HL-60 (cell line): ENCODE measurements around the gene DNAAF3.

Experiments used
- TF ChIP-seq, protein P1 (sequence below): IDR thresholded peaks from one replicate; pipeline ENCODE4 v1.5.1; 2011; ENCODE audit warnings: low read length, control low read depth, inconsistent platforms; ENCODE audit not compliant: insufficient read depth
- TF ChIP-seq, protein P2 (sequence below): IDR thresholded peaks from 2 replicates; pipeline ENCODE4 v1.6.1; 2012; ENCODE audit warnings: low read depth; ENCODE audit not compliant: insufficient replicate concordance

DNA sequence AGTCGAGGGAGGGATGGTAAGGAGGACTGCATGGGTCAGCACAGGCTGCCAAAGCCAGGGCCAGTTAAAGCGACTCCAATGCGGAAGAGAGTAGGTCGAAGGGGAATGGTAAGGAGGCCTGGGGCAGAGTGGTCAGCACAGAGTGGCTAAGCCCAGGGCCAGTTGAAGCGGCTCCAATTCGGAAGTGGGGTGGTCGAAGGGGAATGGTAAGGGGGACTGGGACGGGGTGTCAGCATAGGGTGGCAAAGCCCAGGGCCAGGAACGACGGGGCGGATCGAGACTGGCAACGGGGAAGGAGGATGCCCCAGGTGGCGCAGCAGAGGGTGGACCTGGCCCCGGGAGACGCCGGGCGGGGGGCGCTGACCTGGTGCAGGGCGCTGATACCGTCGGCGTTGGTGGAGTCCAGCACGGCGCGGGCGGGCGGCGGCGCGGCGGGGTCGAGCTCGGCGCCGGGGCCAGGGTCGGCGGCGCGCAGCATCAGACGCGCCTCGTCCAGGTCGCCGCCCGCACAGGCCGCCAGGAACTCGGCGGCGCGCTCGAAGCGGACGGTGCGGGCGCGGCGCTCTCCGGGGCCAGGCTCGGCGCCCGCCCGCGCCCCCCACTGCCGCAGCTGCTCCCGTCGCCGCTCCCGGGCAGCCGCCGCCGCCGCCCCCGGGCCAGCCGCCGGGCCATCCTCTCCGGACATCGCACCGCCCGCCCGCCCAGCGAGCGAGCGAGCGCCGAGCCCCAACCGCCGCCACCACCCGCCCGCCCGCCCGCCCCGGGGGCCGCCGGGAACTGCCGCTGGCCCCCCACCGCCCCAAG lies 49.4 kb downstream of the DNAAF3 start, which contains the start of gene PPP1R12C:
- TF ChIP-seq, protein P1, sequence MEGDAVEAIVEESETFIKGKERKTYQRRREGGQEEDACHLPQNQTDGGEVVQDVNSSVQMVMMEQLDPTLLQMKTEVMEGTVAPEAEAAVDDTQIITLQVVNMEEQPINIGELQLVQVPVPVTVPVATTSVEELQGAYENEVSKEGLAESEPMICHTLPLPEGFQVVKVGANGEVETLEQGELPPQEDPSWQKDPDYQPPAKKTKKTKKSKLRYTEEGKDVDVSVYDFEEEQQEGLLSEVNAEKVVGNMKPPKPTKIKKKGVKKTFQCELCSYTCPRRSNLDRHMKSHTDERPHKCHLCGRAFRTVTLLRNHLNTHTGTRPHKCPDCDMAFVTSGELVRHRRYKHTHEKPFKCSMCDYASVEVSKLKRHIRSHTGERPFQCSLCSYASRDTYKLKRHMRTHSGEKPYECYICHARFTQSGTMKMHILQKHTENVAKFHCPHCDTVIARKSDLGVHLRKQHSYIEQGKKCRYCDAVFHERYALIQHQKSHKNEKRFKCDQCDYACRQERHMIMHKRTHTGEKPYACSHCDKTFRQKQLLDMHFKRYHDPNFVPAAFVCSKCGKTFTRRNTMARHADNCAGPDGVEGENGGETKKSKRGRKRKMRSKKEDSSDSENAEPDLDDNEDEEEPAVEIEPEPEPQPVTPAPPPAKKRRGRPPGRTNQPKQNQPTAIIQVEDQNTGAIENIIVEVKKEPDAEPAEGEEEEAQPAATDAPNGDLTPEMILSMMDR = no peak
- TF ChIP-seq, protein P2, sequence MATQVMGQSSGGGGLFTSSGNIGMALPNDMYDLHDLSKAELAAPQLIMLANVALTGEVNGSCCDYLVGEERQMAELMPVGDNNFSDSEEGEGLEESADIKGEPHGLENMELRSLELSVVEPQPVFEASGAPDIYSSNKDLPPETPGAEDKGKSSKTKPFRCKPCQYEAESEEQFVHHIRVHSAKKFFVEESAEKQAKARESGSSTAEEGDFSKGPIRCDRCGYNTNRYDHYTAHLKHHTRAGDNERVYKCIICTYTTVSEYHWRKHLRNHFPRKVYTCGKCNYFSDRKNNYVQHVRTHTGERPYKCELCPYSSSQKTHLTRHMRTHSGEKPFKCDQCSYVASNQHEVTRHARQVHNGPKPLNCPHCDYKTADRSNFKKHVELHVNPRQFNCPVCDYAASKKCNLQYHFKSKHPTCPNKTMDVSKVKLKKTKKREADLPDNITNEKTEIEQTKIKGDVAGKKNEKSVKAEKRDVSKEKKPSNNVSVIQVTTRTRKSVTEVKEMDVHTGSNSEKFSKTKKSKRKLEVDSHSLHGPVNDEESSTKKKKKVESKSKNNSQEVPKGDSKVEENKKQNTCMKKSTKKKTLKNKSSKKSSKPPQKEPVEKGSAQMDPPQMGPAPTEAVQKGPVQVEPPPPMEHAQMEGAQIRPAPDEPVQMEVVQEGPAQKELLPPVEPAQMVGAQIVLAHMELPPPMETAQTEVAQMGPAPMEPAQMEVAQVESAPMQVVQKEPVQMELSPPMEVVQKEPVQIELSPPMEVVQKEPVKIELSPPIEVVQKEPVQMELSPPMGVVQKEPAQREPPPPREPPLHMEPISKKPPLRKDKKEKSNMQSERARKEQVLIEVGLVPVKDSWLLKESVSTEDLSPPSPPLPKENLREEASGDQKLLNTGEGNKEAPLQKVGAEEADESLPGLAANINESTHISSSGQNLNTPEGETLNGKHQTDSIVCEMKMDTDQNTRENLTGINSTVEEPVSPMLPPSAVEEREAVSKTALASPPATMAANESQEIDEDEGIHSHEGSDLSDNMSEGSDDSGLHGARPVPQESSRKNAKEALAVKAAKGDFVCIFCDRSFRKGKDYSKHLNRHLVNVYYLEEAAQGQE = no peak
